NCI-H82 treated with DMSO at 0.1 percent for 48 hours (cell line): ENCODE results near the gene TBC1D22A.
"Not testable (repeated sequence)": the region's sequence is repeated elsewhere in the genome, so short reads cannot be mapped to it uniquely, and the experiment has no call there.

ENCODE experiments used
- DNase-seq: peaks from one replicate; lab custom pipeline; 2025; ENCODE audit not compliant: unreplicated experiment; lab: John Stamatoyannopoulos, UW

The TBC1D22A gene

DNA sequence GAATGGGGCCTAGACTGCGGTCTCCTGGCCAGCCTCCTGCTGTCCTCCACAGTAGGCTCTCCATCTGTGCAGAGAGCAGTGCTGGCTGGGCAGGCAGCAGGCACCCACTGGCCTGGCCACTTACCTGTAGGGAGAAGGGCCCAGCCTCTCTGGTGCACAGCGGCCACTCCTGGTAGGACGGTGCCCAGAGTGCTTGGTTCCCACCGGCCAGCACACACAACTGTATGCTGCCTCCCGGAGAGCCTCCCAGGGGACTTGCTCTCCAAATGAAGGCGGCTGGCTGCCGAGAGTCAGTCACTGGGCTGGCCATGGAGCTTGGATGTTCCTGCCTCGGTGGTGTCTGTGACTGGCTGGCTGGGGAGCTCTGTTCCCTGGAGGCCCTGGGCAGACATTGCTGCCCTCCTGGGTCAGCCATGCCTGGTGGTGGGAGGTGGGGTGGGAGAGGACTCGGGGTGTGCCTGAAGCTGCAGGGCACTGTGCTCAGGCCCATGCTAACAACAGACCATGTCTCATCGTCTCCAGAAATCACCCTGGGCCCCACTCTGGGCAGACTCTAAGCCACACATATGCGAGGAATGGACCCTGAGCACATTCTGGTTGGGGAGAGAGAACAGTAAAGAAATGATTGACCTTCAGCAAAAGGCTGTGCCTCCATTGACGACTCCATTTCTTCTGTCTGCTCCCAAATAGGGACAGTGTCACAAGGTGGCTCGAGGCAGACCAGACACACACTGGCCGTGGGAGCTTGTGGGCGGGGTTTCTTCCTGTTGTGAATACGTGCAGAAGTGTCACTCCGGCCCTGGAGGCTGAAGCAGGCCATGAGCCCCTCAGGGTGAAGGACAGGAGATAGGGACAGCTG is 350.8 kb downstream of the TBC1D22A start:
- no peak for DNase-seq

DNA sequence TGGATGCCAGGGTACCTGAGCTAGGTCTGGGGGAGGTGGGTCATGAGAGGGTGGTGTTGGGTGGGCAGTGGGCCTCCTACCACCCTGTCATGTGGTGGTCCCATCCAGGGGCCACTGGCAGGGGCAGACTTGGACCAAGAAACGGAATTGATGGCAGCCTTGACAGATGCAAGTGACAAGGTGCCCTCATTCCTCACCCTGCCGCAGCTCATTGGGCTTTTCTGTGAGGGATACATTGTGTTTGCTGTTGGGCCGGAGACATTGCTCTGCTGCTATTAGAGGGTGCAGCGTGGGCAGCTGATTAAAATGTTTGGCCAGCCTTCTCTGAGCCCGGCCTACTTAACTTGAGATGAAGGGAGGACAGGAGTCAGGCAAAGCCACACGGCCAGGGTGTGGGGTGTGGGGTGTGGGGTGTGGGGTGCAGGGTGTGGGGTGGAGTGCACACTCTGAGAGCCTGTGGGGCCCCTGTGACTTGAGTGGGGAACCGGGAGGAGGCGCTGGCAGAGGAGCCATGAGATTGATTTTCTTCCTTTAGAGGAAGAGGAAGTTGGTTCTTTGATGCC is 351.5 kb downstream of the TBC1D22A start:
- DNase-seq = no peak

DNA sequence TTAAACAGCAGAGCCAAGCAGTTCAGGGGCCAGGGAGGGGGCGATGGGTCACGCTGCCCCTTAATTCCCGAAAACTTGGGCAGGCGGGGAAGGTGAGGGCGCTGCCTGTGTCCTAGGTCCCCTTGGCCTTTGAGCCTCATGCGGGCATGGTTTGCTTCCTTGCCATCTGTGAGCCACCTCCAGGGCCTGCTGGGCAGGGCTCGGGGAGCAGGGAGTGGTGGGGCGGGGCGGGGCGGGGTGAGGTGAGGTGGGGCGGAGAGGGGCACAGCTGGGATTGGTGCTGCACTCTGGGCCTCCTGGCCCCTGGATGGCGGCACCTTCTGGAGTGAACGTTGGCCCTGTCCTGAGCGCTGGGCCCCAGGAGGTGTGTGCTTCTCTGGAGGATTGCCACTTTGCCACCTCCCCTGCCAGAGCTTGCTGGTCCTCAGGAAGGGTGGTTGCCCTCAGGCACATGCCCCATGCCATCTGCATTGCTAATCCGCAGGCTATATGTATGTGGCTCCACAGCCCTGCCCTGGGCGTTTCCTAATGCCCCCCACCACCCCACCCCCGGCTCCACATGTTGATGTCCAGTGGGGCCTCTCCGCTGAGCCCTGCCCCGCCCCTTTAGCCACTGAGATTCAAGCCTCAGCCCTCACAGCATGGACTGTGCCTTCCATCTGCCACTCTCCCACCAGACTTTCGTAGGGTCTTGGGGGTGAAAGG is 352.5 kb downstream of the TBC1D22A start:
- no peak for DNase-seq

DNA sequence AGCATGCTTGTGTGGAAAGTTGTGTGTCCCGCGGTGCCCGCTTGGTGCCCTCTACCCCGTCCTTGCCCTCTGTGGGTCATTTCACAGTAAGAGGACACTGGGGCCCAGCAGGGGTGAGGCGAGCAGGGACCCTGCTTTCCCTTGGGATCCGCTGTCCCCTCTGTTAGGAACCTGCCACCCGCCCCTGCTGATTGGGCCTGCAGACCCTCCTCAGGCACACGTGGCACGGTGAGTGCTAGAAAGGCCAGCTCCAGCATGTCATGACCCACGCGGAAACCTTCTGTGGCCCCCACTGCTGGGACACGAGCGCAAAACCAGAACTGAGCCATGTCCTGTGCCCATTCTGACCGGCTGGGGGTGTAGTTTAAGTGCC is 353.1 kb downstream of the TBC1D22A start:
- DNase-seq = no peak

DNA sequence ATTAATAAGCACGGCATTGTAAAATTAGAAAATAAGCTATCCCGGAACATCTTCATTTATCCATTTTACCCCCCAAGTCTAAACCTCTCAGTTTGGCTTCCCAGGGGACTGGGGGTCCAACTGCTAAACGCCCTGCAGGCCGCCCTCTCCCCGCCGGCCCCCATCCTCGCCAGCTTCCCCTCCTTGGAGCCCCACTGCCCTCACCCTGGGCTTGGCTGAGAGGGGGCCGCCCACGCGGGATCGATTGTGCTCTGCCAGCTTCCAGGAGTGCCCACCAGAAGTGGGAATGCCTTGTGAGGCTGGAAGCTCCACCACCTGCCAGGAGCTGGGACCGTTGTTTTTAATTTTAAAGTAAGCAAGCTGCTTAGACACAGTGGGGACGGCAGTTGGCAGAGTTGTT is 353.5 kb downstream of the TBC1D22A start:
- DNase-seq = no peak

DNA sequence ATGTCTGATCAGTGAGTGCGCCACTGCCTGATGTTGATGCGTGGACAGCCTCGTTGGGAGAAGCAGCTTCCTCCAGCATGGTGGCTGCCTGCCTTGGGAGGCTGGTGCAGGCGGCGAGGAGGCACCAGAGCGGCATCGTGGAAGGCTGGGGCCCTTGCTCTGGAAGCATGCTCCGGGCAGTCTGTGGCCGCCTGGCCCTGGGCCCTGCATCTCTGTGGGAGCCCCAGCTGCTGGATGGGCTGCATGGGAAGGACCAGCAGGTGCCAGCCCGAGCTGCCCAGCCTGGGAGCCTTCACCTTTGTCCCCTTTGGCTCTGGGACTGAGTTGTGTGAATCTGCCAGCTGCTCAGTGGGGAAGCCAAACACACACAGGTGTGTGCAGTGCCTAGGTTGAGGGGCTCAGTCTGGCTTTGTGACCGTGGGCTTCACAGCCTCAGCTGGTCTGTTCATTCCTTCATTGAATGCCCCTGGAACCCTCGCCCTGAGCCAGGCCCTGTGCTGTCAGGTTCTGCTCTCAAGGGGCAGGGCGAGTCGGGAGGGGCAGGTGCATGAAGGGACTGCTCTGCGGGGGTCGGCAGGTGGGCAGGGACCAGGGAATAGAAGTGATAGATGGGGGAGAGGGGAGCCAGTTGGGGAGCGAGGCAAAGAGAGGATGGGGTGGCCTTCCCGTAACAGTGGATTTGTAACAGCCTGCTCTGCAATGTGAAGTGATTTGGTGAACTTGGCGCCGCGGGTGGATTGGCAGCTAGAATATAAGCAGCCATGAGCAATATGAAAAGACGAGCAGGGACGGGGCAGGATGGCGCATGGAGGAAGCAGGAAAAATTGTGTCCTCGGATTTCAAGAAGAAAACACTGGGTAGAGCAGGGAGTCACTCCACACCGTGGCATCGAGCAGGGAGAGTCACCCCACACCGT is 354.2 kb downstream of the TBC1D22A start:
- DNase-seq = no peak

DNA sequence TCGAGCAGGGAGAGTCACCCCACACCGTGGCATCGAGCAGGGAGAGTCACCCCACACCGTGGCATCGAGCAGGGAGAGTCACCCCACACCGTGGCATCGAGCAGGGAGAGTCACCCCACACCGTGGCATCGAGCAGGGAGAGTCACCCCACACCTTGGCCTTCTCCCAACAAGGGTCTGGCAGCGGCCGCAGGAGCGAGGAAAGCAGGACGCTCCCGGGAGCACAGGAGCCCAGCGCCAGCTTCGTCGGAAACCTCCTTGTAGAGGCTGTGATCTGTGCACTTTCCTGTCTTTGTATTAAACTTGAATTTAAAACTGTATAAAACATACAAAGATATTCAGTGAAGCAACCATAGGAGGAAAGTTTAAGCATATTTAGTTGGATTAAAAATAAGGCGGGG is 355.0 kb downstream of the TBC1D22A start:
- not testable (repeated sequence) for DNase-seq

DNA sequence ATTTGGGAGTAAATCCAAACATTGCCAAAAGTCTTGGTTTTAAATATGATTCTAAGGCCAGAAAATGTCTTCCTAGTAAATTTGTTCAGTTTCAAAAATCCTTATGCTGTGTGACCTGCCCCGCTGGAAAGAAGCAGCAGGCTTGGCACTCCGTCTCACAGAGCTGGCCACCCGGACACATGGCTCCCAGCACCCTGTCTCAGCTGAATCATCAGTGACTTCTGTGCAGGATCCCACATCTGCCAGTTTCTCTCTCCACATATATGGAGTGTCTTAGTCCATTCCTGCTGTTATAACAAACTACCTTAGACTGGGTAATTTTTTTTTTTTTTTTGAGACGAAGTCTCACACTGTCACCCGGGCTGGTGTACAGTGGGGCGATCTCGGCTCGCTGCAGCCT is 356.7 kb downstream of the TBC1D22A start:
- DNase-seq = no peak

DNA sequence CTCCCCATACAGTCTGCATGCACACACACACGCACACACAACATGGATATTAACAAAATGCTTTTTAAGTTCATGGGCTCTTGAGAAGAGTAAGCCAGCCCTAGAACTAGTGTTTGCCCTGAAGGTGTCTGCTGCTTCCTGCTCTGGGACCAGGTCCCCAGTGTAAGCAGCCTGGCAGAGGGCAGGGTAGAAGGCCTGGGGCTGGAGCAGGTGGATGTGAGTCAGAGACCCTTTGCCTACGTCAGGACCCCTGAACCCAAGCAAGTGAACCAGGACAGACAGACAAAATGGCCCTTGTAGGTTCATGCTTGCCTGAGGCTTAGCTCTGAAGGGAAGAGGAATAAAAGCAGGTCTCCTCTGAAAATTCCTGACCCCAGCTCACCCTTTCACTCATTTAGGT is 357.9 kb downstream of the TBC1D22A start:
- no peak for DNase-seq

DNA sequence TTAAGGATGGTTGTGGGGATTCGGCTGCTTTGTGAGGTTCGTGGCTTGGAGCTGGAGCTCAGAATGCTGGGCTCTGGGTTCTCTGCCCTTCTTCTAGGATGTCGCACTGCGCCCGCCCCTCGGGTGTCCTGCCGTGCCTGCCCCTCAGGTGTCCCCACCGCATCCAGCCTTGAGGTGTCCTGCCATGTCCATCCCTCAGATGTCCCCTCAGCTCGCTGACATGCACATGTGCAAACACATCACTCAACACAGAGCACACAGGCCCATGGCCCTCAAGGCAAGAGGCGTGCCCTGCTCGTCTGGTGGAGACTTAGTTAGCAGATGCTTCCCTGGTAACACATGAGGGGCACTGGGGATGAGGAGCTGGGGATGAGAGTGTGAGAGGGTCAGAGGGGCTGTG is 359.3 kb downstream of the TBC1D22A start:
- DNase-seq = no peak

DNA sequence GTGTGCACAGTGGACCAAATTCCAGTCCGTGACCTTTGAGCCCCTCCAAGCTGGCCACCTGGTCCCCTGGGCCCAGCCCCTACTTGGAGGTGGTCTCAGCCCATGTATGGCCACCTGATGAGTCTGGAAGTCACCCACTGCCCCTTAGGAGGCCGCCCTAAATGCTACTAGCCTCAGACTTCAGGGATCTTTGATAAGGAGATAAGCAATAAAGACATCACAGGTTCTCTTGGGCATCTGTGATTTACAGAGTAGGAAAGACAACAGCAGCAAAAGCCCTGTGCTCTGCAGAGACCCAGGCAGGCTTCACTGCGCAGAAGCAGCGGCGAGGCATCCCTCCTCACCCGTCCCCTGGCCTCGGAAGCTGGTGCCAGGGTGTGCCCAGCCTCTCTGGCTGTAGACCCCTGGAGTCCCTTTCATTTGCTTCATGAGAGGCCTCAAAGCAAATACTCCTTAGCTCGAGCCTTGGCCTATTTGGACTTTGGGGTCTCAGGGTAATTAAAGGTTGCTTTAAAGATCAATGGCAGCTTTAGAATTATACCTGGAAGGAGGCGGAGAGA is 360.1 kb downstream of the TBC1D22A start:
- DNase-seq = no peak

DNA sequence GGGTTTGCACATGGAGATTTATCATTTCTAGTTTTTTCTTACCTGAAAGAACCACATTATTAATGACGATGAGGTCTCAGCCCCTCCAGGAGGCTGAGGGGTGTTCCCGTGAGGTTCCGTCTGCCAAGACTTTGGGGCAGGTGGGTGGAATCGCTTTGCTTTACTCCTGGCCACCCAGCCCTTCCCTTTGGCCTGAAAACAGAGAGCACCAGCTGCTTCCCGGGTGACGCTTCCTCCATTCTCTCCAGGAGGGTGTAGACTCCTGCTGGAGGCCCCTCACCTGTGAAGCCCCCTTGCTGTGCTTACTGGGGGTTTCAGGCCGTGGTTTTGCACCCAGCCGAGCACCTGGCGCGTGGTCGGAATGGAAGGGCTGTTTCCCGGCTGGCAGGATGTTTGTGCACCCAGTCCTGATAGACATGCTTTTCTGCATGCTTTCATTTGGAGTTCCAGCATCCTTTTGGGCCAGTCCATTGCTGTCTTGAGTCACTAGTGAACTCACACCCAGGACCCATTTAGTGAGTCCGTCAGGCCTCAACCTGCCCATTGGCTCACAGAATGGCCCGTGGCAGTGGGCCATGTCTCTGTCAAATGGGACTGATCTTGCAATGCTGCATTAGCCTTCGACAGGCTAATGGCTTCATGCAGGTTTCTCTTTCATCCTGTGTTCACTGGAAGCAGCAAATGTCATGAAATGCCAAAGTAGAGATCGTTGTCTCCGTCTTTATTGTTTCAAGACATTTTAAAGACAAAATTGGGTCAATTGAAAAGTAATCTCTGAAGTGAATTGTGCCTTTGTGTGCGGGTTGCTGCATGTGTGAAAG is 360.8 kb downstream of the TBC1D22A start:
- DNase-seq = no peak

DNA sequence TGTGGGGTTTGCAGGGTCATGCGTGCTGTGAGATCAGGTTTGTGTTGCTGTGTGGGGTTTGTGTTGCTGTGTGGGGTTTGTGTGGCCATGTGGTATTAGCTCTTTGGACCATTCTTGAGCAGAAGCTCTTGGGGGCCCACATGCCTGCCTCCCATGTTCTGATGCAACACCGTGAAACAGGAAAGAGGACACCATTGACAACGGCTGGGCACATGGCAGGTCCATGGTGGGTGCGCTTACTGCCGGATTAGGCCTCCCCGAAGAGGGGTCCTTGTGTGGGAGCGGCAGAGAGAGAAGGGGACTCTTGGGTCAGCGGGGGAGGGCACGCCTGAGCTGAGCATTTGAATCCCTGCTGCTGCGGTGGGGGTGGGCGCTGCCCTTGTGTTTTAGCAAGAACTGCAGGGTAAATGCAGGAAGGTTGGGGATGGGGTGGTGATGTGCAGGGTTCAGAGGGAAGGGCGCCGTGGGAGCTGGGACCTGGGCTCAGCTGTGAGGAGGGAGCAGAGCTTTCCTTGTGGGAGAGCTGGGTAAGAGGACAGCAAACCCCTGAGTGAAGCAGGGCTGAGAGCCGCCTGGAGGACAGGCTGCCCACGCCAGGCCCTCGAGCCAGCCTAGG is 361.5 kb downstream of the TBC1D22A start:
- no peak for DNase-seq

DNA sequence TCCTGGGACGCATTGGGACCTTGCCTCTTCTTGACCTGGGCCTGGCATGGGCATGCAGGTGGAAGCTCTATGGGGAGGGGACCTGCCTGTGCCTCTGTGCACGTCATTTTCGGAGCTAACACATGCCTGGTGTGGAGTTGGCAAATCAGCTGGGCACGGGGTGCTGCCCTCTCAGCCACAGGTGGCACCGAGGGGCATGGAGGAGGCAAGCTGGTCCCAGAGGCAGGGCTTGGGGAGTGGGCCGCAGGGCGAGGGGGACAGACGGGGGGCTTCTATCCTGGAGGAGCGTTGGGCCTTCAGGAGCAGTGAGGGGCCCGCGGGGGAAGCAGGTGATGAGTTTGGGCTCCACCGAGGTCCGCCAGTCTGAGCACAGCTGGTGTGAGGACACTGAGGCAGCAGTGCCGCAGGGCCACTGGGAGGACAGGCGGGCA is 362.0 kb downstream of the TBC1D22A start:
- no peak for DNase-seq

DNA sequence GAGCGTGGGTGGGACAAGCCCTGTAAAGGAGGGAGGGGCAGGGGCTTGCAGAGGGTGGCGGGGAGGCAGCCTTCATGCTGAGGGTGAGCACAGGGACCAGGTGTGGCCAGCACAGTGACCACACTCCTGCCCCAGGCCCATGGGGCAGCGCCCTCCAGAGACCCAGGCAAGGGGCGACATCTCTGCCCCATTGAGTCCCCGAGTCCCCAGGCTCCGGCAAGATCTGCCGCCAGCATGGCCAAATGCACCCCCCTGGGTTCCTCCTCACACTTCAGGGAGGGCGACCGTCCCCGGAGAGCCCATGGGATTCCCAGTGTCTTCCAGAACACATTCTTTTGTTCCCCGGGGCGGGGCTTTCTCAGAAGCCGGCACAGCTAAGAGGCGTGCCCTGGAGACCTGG is 362.5 kb downstream of the TBC1D22A start:
- DNase-seq = no peak

DNA sequence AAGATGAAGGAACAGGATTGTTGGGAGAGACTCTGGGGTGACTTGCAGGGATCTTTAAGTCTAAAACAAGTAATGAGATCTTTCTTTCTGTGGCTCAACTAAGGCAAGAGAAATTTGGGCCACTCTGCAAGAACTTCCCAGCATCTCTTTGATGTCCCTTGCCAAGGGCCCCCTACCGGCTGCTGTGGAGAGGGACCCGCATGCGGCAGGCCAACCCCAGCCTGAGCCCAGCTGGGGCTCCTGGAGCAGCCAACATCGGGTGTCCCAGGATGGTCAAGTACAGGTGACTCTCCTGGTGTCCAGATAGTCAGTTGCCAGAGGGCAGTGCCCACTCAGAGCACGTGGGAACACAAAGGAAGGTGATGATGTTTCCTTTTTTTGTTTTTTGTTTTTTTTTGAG is 363.2 kb downstream of the TBC1D22A start:
- DNase-seq = no peak

DNA sequence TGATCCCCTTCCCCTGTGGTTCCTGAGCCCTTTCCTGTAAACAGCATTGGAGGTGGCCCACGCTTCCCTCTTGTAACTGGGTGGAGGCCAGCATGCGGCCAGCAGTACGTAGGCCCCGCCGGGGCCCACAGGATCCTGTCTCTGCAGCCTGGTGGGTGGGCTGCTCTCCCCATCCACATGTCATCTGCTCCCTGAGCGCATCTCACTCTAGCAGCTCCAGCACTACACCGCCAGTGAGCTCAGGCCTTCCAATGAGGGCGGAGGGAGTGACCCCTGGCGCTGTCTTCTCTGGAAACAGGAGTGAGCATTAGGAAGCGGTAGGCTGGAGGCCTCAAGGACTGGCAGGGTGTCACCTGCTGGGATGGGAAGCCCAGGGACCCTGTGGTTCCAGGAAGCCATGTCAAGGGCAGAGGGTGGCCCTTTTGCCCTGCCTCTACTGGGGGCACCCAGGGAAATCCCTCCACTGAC is 363.9 kb downstream of the TBC1D22A start:
- DNase-seq = no peak

DNA sequence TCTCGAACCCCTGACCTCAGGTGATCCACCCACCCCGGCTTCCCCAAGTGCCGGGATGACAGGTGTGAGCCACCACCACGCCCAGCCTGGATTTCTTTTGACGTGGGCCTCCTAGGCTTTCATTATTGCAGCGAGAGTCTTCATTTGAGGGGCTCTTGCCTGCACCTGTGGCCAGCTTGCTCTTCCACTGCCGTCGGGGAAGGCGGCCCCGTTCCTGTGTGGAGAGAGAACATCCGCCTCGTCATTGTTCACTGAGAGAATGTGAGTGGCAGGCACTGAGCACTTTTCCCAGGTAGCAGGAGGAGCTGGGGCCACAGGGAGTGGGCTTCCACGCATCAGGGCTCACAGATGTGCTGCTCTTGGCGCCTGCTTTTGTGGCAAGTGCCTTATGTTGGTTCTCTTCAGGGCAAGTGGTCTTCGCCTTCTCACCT is 365.0 kb downstream of the TBC1D22A start:
- DNase-seq = no peak

DNA sequence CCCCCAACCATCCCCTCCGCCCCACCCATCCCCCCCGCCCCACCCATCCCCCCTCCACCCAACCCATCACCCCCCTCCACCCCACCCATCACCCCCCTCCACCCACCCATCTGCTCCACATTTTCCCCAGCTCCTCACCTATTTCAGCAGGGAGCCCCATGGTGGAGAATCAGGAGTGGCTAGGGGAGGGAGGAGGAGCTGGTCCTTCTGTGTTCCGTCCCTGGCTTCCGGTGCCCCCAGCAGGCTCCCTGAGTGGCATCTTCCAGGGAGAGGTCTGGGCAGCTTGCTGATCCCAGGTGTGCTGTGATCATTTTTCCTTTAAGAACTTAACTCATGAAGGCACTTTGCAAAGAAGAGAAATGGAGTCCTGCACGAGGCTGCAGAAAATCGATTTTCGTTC is 365.8 kb downstream of the TBC1D22A start:
- no peak for DNase-seq
